ENCODE measurements around the gene SUSD4. TPM values are rescaled to one million over a fixed set of nuclear protein-coding genes. Genes with fewer than 3 reads are reported as not detected.

Gene SUSD4
- total and polyA plus RNA-seq, 3 donors from 2014 or later, result 13.9 to 17.7 (median 13.9) TPM

DNA sequence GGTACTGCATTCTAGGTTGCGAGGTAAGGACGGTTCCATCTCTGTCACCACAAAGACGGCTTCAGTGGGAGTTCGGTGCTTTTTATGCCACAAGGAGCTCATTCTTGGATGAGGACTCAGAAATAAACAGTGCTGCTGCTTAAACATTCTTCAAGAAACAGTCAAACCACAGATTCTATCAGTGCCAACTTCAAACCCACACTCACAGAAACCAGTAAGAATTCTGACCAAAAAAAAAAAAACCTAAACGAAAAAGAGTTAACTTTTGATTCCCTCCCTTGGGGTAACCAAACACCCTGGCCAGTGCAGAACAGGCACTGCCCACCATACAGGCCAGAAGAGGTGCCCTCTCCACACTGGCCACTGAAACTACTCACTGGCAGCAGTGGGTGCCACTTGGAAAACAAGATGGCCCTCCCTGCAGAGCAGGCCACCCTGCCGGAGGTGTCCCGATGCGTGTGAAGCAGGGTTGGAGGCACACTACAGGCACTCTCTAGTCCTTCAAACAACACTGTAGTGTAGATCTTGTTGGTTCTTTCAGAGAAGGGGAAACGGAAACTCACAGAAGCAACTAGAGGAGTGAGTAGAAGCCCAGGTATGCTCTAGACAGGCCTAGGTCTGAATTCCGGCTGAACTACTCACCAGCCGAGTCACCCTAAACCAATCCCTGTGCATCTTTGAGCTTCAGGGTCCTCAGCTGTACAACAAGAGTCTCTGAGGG lies 133.7 kb downstream of the SUSD4 start:
- Histone ChIP-seq H3K4me1 (peaks cover 10% of the 10 kb centered on the region), H3K9me3 (no peaks in the 10 kb centered on the region), H3K27ac (no peak overlapping the region), H3K27me3 (no peaks in the 10 kb centered on the region), H3K36me3 (ENCODE audit: low read depth, missing control alignments) (no peaks in the 10 kb centered on the region), H3K4me3 (no peak overlapping the region)
- intact Hi-C loops (cut with DNase I; ENCODE audit: low total_unique reads), result no loop called here
- DNase-seq, result no peak
- 95% methylated on average over 9 to 11 of the region's 11 CpGs for WGBS, 2 donors
- TF ChIP-seq, protein P1, sequence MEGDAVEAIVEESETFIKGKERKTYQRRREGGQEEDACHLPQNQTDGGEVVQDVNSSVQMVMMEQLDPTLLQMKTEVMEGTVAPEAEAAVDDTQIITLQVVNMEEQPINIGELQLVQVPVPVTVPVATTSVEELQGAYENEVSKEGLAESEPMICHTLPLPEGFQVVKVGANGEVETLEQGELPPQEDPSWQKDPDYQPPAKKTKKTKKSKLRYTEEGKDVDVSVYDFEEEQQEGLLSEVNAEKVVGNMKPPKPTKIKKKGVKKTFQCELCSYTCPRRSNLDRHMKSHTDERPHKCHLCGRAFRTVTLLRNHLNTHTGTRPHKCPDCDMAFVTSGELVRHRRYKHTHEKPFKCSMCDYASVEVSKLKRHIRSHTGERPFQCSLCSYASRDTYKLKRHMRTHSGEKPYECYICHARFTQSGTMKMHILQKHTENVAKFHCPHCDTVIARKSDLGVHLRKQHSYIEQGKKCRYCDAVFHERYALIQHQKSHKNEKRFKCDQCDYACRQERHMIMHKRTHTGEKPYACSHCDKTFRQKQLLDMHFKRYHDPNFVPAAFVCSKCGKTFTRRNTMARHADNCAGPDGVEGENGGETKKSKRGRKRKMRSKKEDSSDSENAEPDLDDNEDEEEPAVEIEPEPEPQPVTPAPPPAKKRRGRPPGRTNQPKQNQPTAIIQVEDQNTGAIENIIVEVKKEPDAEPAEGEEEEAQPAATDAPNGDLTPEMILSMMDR (IDR thresholded peaks at IDR 0.05), result no peak
- TF ChIP-seq POLR2A (IDR thresholded peaks at IDR 0.05), result no peak

GRCh38 chr1:223229756-223230155 lies 134.2 kb downstream of the SUSD4 start:
- Histone ChIP-seq H3K9me3 (no peaks in the 10 kb centered on the region), H3K4me1 (peaks cover 6% of the 10 kb centered on the region), H3K36me3 (ENCODE audit: low read depth, missing control alignments) (no peaks in the 10 kb centered on the region), H3K4me3 (no peak overlapping the region), H3K27ac (no peak overlapping the region), H3K27me3 (no peaks in the 10 kb centered on the region)
- no peak for TF ChIP-seq POLR2A (IDR thresholded peaks at IDR 0.05)
- TF ChIP-seq, protein P1 (IDR thresholded peaks at IDR 0.05), result no peak
- 91 to 95% methylated on average over 3 of the region's 3 CpGs for WGBS, 2 donors
- intact Hi-C loops (cut with DNase I; ENCODE audit: low total_unique reads), result no loop called here
- no peak for DNase-seq

DNA sequence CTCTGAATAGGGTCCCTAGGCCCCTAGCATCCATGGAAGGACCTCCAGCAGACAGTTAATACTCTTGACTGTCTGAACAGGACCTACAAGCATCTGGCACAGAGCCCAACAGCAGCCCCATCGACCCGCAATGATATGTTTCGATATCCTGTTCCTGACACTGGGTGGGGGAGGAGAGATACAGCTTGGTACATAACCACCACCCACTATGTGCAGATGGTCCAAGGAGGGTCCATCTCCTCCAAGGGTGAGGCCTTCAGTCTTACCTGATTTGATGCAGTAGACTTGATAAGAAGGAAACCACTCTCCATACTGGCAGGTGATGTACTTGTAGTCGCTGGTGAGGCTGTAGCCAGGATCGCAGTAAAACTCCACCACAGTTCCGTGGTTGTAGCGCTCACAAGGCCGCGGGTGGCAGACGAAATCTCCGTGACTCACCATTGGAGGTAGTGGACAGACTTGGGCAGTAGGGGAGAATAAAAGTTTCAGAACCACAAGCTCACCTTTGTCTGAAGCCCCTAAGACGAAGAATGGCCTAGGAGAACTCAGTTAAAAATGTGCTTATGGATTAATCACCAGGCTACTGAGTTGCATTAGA lies 134.9 kb downstream of the SUSD4 start:
- WGBS, 2 donors, result 94% methylated on average over 12 of the region's 12 CpGs
- H3K9me3 ChIP-seq, result no peaks in the 10 kb centered on the region
- no peaks in the 10 kb centered on the region for H3K36me3 ChIP-seq (ENCODE audit: low read depth, missing control alignments)
- H3K4me3 ChIP-seq, result no peak overlapping the region
- TF ChIP-seq, protein P1 (IDR thresholded peaks at IDR 0.05), result no peak
- no peak for TF ChIP-seq POLR2A (IDR thresholded peaks at IDR 0.05)
- H3K4me1 ChIP-seq, result peaks cover 4% of the 10 kb centered on the region
- no peaks in the 10 kb centered on the region for H3K27me3 ChIP-seq
- DNase-seq, result no peak
- H3K27ac ChIP-seq, result no peak overlapping the region
- intact Hi-C loops (cut with DNase I; ENCODE audit: low total_unique reads), result no loop called here

DNA sequence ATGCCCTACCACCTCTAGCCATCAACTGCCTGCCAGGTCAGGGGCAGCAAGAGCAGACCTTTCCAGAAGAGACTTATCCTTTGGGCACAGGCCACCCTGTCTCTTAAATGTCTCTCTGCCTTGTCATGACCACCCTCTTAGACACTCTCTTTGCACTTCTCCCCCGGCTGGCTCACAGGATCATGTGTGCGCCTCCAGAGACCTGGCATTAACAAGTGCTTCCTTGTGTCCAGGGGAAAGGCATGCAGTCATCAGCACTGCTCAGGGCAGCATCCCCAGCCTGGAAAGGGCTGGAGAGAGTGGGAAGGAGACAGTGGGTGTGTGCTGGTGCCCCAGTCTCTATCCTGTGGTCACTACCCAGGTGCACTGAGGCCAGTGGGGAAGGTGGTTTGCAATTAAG lies 135.8 kb downstream of the SUSD4 start:
- no peak for TF ChIP-seq POLR2A (IDR thresholded peaks at IDR 0.05)
- TF ChIP-seq, protein P1 (IDR thresholded peaks at IDR 0.05), result no peak
- no peak overlapping the region for H3K27ac ChIP-seq
- no peak overlapping the region for H3K4me3 ChIP-seq
- intact Hi-C loops (cut with DNase I; ENCODE audit: low total_unique reads), result no loop called here
- no peak for DNase-seq
- H3K27me3 ChIP-seq, result no peaks in the 10 kb centered on the region
- H3K4me1 ChIP-seq, result peaks cover under 1% of the 10 kb centered on the region
- H3K36me3 ChIP-seq (ENCODE audit: low read depth, missing control alignments), result no peaks in the 10 kb centered on the region
- no peaks in the 10 kb centered on the region for H3K9me3 ChIP-seq
- WGBS, 2 donors, result 94% methylated on average over 2 of the region's 2 CpGs
